ENCODE data around the gene SLU7. TPM values are rescaled to one million over a fixed set of nuclear protein-coding genes. Genes with fewer than 3 reads are reported as not detected.
"Not testable (repeated sequence)": the region's sequence is repeated elsewhere in the genome, so short reads cannot be mapped to it uniquely, and the experiment has no call there.

The SLU7 gene
- total and polyA plus RNA-seq, 10 donors = 32.1 to 114 (median 55.7) TPM

DNA sequence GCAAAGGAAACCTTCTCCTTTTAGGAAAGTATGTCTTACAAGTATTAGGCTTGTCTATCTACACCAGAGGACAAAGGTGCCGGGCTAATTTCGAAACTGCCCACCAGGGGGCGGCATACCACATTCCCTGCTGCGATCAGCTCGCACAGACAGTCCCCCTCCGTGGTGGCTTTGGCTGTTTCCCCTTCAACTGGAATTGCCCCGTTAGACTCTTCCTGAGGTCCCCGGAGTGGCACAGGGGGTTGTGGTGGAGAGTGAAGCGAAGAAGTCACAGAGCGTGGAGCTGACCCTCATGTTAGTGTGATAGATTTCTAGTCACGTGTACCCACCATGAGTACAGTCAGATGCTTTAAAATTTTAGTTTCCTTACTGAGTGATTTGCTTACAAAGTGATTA, 20.3 kb upstream of the SLU7 start:
- Histone ChIP-seq H3K27ac (peak overlapping the region in 7 of 8 donors; percentile 2 to 65 (median 44)), H3K36me3 (no peaks in the 10 kb centered on the region), H3K9me3 (no peaks in the 10 kb centered on the region), H3K4me3 (peak overlapping the region; percentile 8 to 65 (median 38)), H3K4me1 (peaks cover 4 to 43% (median 10%) of the 10 kb centered on the region in 6 donors), H3K27me3 (replicated peaks in 1 of 7) (no peaks in the 10 kb centered on the region)
- peak; percentile 95 for DNase-seq
- TF ChIP-seq POLR2A (IDR thresholded peaks at IDR 0.05) = peak in 1 of 3 donors; percentile 17
- TF ChIP-seq, protein P1, sequence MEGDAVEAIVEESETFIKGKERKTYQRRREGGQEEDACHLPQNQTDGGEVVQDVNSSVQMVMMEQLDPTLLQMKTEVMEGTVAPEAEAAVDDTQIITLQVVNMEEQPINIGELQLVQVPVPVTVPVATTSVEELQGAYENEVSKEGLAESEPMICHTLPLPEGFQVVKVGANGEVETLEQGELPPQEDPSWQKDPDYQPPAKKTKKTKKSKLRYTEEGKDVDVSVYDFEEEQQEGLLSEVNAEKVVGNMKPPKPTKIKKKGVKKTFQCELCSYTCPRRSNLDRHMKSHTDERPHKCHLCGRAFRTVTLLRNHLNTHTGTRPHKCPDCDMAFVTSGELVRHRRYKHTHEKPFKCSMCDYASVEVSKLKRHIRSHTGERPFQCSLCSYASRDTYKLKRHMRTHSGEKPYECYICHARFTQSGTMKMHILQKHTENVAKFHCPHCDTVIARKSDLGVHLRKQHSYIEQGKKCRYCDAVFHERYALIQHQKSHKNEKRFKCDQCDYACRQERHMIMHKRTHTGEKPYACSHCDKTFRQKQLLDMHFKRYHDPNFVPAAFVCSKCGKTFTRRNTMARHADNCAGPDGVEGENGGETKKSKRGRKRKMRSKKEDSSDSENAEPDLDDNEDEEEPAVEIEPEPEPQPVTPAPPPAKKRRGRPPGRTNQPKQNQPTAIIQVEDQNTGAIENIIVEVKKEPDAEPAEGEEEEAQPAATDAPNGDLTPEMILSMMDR (IDR thresholded peaks at IDR 0.05 in 8 of 11, conservative IDR thresholded peaks at IDR 0.05 in 3 of 11) = peak; percentile 73 to 94 (median 90)
- peak in 1 of 3 donors; percentile 42 for TF ChIP-seq POLR2AphosphoS5 (IDR thresholded peaks at IDR 0.05)
- intact Hi-C loops (cut with DNase I; ENCODE audit: low total_unique reads) = no loop called here
- WGBS, 5 donors = 0 to 2% (median 1%) methylated on average over 11 of the region's 11 CpGs

DNA sequence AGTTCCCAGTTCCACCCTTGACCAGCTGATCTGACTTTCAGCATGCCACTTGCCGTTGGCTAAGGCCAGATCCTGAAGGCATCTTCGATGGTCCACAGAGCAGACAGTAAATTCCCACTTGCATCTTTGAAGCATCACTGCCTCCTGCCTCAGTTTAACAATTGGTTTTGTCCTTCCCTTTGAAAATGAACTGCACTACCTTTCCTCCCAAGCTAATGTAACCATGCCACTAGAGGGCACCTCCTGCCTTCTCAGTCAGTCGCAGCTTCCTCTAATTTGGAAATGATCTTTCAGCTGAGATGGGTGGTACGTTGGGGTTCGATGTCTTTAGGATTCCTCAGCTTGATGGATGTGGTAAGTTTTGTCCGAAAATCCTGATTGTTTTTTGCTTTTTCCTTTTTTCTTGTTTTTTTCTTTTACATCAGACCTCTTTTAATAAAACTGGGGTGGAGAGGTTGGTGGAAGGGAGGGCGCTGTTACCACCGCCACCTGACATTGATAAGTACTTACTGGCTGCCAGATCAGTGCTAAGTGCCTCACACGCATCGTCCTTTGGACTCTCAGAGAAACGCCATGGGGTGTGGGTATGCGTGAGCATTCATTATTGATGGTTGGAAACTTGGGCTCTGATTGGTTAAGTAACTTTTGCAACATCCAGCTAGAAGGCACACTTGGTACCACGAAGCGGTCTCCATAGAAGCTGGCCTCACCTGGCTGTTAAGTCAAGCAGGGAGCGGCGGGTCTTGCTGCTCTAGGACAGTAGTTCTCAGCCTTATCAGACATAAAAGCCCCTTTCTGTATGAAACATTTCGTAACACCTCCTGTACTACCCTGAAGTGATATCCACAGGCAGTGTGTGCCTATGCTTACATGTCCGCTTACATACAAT, 19.7 kb upstream of the SLU7 start:
- intact Hi-C loops (cut with DNase I; ENCODE audit: low total_unique reads) = no loop called here
- Histone ChIP-seq H3K9me3 (no peaks in the 10 kb centered on the region), H3K4me3 (peak overlapping the region; percentile 18 to 65 (median 38)), H3K27ac (peak overlapping the region; percentile 2 to 65 (median 41)), H3K27me3 (replicated peaks in 1 of 7) (no peaks in the 10 kb centered on the region), H3K36me3 (no peaks in the 10 kb centered on the region), H3K4me1 (peaks cover 4 to 50% (median 15%) of the 10 kb centered on the region in 6 donors)
- WGBS, 5 donors = 2 to 4% (median 2%) methylated on average over 18 of the region's 18 CpGs
- TF ChIP-seq POLR2A (IDR thresholded peaks at IDR 0.05) (no peak), POLR2AphosphoS5 (IDR thresholded peaks at IDR 0.05) (no peak)
- TF ChIP-seq, protein P1 (IDR thresholded peaks at IDR 0.05 in 8 of 11, conservative IDR thresholded peaks at IDR 0.05 in 3 of 11) = peak in 10 of 11 experiments; percentile 26 to 75 (median 70)
- peak; percentile 81 for DNase-seq

DNA sequence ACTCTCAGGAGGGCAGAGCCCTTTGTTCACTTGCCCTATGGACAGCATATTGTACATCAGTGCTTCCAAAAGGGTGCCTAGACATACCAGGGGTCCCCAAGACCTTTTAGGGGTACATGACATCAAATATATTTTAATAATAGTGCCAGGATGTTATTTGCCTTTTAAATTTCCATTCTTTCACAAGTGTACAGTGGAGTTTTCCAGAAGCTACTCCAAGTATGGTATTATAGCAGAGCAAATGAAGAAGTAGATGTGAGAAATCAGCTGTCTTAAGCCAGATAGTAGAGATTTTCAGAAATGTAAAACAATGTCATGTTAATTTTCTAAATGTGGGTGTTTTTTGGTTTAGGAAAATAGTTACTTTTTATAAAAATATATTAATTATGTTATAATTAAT, 18.4 kb upstream of the SLU7 start:
- Histone ChIP-seq H3K4me1 (peaks cover 4 to 61% (median 17%) of the 10 kb centered on the region in 6 donors), H3K36me3 (no peaks in the 10 kb centered on the region), H3K27me3 (replicated peaks in 1 of 7) (no peaks in the 10 kb centered on the region), H3K27ac (no peak overlapping the region), H3K4me3 (no peak overlapping the region), H3K9me3 (no peaks in the 10 kb centered on the region)
- no peak for DNase-seq
- TF ChIP-seq, protein P1 (IDR thresholded peaks at IDR 0.05 in 8 of 11, conservative IDR thresholded peaks at IDR 0.05 in 3 of 11) = no peak
- TF ChIP-seq POLR2AphosphoS5 (IDR thresholded peaks at IDR 0.05) = no peak
- no peak for TF ChIP-seq POLR2A (IDR thresholded peaks at IDR 0.05)
- intact Hi-C loops (cut with DNase I; ENCODE audit: low total_unique reads) = no loop called here

DNA sequence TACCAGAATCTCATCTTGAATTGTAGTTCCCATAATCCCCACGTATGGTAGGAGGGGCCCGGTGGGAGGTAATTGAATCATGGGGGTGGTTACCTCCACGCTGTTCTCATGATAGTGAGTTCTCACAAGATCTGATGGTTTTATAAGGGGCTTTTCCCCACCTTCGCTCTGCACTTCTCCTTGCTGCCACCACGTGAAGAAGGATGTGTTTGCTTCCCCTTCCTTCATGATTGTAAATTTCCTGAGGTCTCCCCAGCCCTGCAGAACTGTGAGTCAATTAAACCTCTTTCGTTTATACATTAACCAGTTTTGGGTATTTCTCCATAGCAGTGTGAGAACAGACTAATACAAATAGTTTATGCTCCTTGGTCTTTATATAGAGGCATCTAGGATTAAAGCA, 17.8 kb upstream of the SLU7 start:
- H3K27ac ChIP-seq; intact Hi-C loops (cut with DNase I; ENCODE audit: low total_unique reads); H3K36me3 ChIP-seq; H3K9me3 ChIP-seq; DNase-seq; H3K27me3 ChIP-seq (replicated peaks in 1 of 7); H3K4me3 ChIP-seq: not testable (repeated sequence)
- WGBS, 5 donors = 17 to 26% (median 23%) methylated on average over 6 of the region's 6 CpGs
- peaks cover 4 to 61% (median 17%) of the 10 kb centered on the region in 6 donors for H3K4me1 ChIP-seq
